HepG2 (cell line): ENCODE measurements around the gene MEGF11. TPM values are rescaled to one million over a fixed set of nuclear protein-coding genes. Genes with fewer than 3 reads are reported as not detected.

Source experiments
- ATAC-seq: fragments of 200-7000 bp; cut with Tn5 transposase; 3 replicates; pipeline ENCODE4 v1.9.1; 2020; ENCODE audit warnings: mild to moderate bottlenecking, moderate library complexity
- BruUV-seq: library from RNA; stranded (reverse); fragments of 400-500 nt; replicated peaks from 2 replicates; lab custom pipeline; 2021; lab: Mats Ljungman, UMichigan
- CTCF ChIA-PET: fragments of 300-600 bp; formaldehyde crosslinking; extraction: SDS; loops from one replicate; lab custom pipeline; 2021; ENCODE audit warnings: low total read pairs, inconsistent platforms, low intra/inter-chr PET ratio; lab: Yijun Ruan, JAX
- POLR2A ChIA-PET: fragments of 350-600 bp; sonication (Branson Sonifier 250); formaldehyde crosslinking; loops from one replicate; lab custom pipeline; 2020; ENCODE audit warnings: antibody characterized with exemption, inconsistent platforms; lab: Yijun Ruan, JAX
- DNase-seq: peaks from one replicate; pipeline ENCODE4 v3.0.0-alpha.2; 2015; ENCODE audit warnings: low spot score
- FAIRE-seq: peaks from 3 replicates; lab custom pipeline; 2011; peaks lifted over from hg19 to GRCh38; lab: Jason Lieb, UNC
- H2AFZ ChIP-seq: one replicate; pipeline ENCODE4 v1.6.1; 2011; ENCODE audit warnings: low read length, inconsistent platforms
- H3K27ac ChIP-seq: fragments of 300-600 bp; 3 replicates; pipeline ENCODE4 v1.8.0; 2011; ENCODE audit warnings: mixed run types, mild to moderate bottlenecking, mixed read lengths, low read length, inconsistent platforms; ENCODE audit not compliant: insufficient read depth; ENCODE audit errors: extremely low read length
- H3K27me3 ChIP-seq, 2 experiments: fragments of 200-600 bp in 1 of 2; 2 replicates in 1 of 2; 3 replicates in 1 of 2; pipeline versions ENCODE4 v1.6.0 to v1.8.0; 2011; ENCODE audit warnings: low read length in 2 of 2, mild to moderate bottlenecking in 2 of 2, moderate library complexity in 2 of 2, inconsistent platforms in 1 of 2; ENCODE audit not compliant: insufficient read depth in 2 of 2, control insufficient read depth in 1 of 2
- H3K36me3 ChIP-seq, 2 experiments: fragments of 200-600 bp in 1 of 2; replicated peaks in 1 of 2; 2 replicates in 1 of 2; 3 replicates in 1 of 2; pipeline versions ENCODE4 v1.5.1 to v1.8.0; 2011; ENCODE audit warnings: low read length in 2 of 2, inconsistent platforms in 1 of 2; ENCODE audit not compliant: insufficient read depth in 2 of 2, control insufficient read depth in 1 of 2
- H3K4me1 ChIP-seq: 2 replicates; pipeline ENCODE4 v1.5.1; 2012; ENCODE audit warnings: low read length, inconsistent platforms; ENCODE audit not compliant: insufficient read depth
- H3K4me2 ChIP-seq: 2 replicates; pipeline ENCODE4 v1.6.0; 2011; ENCODE audit warnings: low read depth, low read length, inconsistent platforms
- H3K4me3 ChIP-seq, 3 experiments: fragments of 200-600 bp in 1 of 3; sonication (generic), shearing (Covaris generic) in 1 of 3; replicated peaks in 1 of 3; 2 replicates each; pipeline ENCODE4 v1.5.1; 2011 to 2016; ENCODE audit warnings: low read length in 3 of 3, inconsistent platforms in 2 of 3, low read depth in 2 of 3, mild to moderate bottlenecking in 2 of 3, control low read depth in 1 of 3, mixed read lengths in 1 of 3; ENCODE audit not compliant: insufficient read depth in 1 of 3
- H3K79me2 ChIP-seq: one replicate; pipeline ENCODE4 v1.6.1; 2011; ENCODE audit warnings: low read length, inconsistent platforms; ENCODE audit not compliant: insufficient read depth
- H3K9ac ChIP-seq: 2 replicates; pipeline ENCODE4 v1.6.0; 2011; ENCODE audit warnings: mild to moderate bottlenecking, low read depth, low read length, inconsistent platforms; ENCODE audit not compliant: insufficient read depth
- H3K9me3 ChIP-seq: 2 replicates; pipeline ENCODE4 v1.5.1; 2012; ENCODE audit warnings: mild to moderate bottlenecking, low read length
- H4K20me1 ChIP-seq: 2 replicates; pipeline ENCODE4 v1.6.0; 2011; ENCODE audit warnings: inconsistent platforms, mild to moderate bottlenecking, low read length, moderate library complexity; ENCODE audit not compliant: insufficient read depth
- E2F1 ChIP-seq: sonication (generic); formaldehyde crosslinking; IDR thresholded peaks from 2 replicates; pipeline ENCODE4 v1.5.0; 2020; ENCODE audit warnings: missing genetic modification reagents
- EHMT2 ChIP-seq: fragments of 200-600 bp; sonication (generic); IDR thresholded peaks from 2 replicates; pipeline ENCODE4 v1.7.0; 2017; ENCODE audit warnings: antibody characterized with exemption, low read depth, low read length, borderline replicate concordance
- MAFK ChIP-seq, 2 experiments: IDR thresholded peaks in 1 of 2; conservative IDR thresholded peaks in 1 of 2; 2 replicates each; pipeline ENCODE4 v1.6.1; 2011; ENCODE audit warnings: improper control_type of control experiment in 2 of 2, low read length in 2 of 2
- TEAD2 ChIP-seq: sonication (generic); formaldehyde crosslinking; IDR thresholded peaks from 2 replicates; pipeline ENCODE4 v1.9.0; 2021; ENCODE audit warnings: missing genetic modification reagents
- WIZ ChIP-seq: sonication (generic); formaldehyde crosslinking; IDR thresholded peaks from 2 replicates; pipeline ENCODE4 v1.5.1; 2020; ENCODE audit warnings: mild to moderate bottlenecking, missing genetic modification reagents
- ZNF512B ChIP-seq: sonication (generic); formaldehyde crosslinking; IDR thresholded peaks from 2 replicates; pipeline ENCODE4 v1.5.1; 2020; ENCODE audit warnings: missing genetic modification reagents, mild to moderate bottlenecking, borderline replicate concordance
- WGBS: methylation state at CpG from one replicate; pipeline ENCODE4 v1.1.6; 2017; ENCODE audit warnings: low lambda C conversion rate; 5-methylcytosine and 5-hydroxymethylcytosine counted together
- in situ Hi-C: cut with HindIII; loops from 2 replicates; pipeline ENCODE4 v1.10.0; 2017; ENCODE audit warnings: low pct_unique_long_range_greater_than_20kb; ENCODE audit not compliant: extremely low pct_ligation_motif_present
- intact Hi-C: fragments of 100-400 bp; cut with micrococcal nuclease; formaldehyde crosslinking; loops from one replicate; pipeline ENCODE4 v1.10.0; 2022; ENCODE audit not compliant: unreplicated experiment
- polyA plus RNA-seq, 8 experiments: library from polyadenylated mRNA; depleted of rRNA in 3 of 8; stranded (reverse) in 7 of 8; unstranded in 1 of 8; fragments of >200 nt; fragmentation: Illumina TruSeq in 4 of 8; extraction: Trizol in 4 of 8; gene quantifications; 2 replicates each; pipeline versions ENCODE4 v1.2.1 to v1.2.3, GENCODE V29; 2011 to 2016; ENCODE audit warnings: low read depth in 4 of 8, missing spikeins in 1 of 8, mixed read lengths in 1 of 8; ENCODE audit not compliant: insufficient read depth in 1 of 8
- total RNA-seq, 5 experiments: library from RNA; depleted of rRNA; stranded (reverse); fragments of >200 nt; fragmentation: Illumina TruSeq; extraction: Trizol; gene quantifications; 2 replicates each; pipeline ENCODE4 v1.2.3, GENCODE V29; 2016; ENCODE audit warnings: low read depth in 1 of 5

MEGF11 gene
- total and polyA plus RNA-seq, 2 of the 13 experiments (the other 11 are each of a cell fraction or from before 2014, with no cell fraction given) = not detected

- Histone ChIP-seq H3K79me2 (peaks cover 69% of the 10 kb centered on the region), H3K4me2 (no peak overlapping the region), H2AFZ (no peak overlapping the region), H3K27ac (no peak overlapping the region), H3K4me1 (peaks cover 23% of the 10 kb centered on the region), H3K9ac (no peak overlapping the region), H3K36me3 (peaks cover 9 to 54% of the 10 kb centered on the region in 2 experiments), H3K27me3 (no peaks in the 10 kb centered on the region; a peak in 1 of 5 replicates), H4K20me1 (peaks cover 27% of the 10 kb centered on the region), H3K9me3 (no peaks in the 10 kb centered on the region), H3K4me3 (no peak overlapping the region)
- 100% methylated on average over 1 of the region's 1 CpG for WGBS
- ATAC-seq = no peak
- no TSS peak for BruUV-seq
- intact Hi-C loops (no loop called here), in situ Hi-C loops (no loop called here)
- CTCF ChIA-PET = no interaction called here
- no peak for DNase-seq
- POLR2A ChIA-PET = no interaction called here
- no peak for TF ChIP-seq ZNF512B (CRISPR knock-in tag)
- TF ChIP-seq MAFK (conservative IDR thresholded peaks at IDR 0.05 in 1 of 2, IDR thresholded peaks at IDR 0.05 in 1 of 2; ENCODE audit: low read length in 2 of 2) = peak; percentile 21 to 41; a peak in 2 of 4 replicates
- TF ChIP-seq WIZ (CRISPR knock-in tag) = no peak
- TF ChIP-seq EHMT2 = no peak
- no peak for TF ChIP-seq E2F1 (CRISPR knock-in tag)
- no peak for TF ChIP-seq TEAD2 (CRISPR knock-in tag)
- no peak for FAIRE-seq
Observed at GRCh38 chr15:65875458-65875857, 378.1 kb downstream of the MEGF11 start.
